Body of pancreas (tissue), 4 donors: ENCODE measurements around the gene ZNF124. TPM values are rescaled to one million over a fixed set of nuclear protein-coding genes. Genes with fewer than 3 reads are reported as not detected.

Source experiments
- ATAC-seq: fragments of 150-250 bp; one replicate; pipeline ENCODE4 v1.9.1; 2016
- DNase-seq, 4 donors: peaks; one replicate each; pipeline ENCODE4 v3.0.0-alpha.2; 2019
- H3K27ac ChIP-seq, 4 donors: fragments of 200-600 bp; sonication (generic); 1 replicate in 3 of 4; 2 replicates in 1 of 4; pipeline versions ENCODE4 v1.5.1 to v1.6.1; 2016 to 2019; ENCODE audit warnings: mild to moderate bottlenecking in 1 of 4, mixed read lengths in 1 of 4, moderate library complexity in 1 of 4
- H3K27me3 ChIP-seq, 2 donors: fragments of 200-600 bp; sonication (generic); one replicate each; pipeline ENCODE4 v1.6.0; 2016; ENCODE audit warnings: mild to moderate bottlenecking in 1 of 2
- H3K36me3 ChIP-seq, 2 donors: fragments of 200-600 bp; sonication (generic); replicated peaks in 1 of 2; 2 replicates each; pipeline ENCODE4 v1.5.1; 2016; ENCODE audit warnings: low read depth in 2 of 2; ENCODE audit not compliant: insufficient read depth in 1 of 2
- H3K4me1 ChIP-seq: fragments of 200-600 bp; sonication (generic); one replicate; pipeline ENCODE4 v1.6.0; 2016
- H3K4me3 ChIP-seq, 2 donors: fragments of 200-600 bp; sonication (generic); 1 replicate in 1 of 2; 2 replicates in 1 of 2; pipeline ENCODE4 v1.5.1; 2016 to 2019
- H3K9me3 ChIP-seq, 3 donors: fragments of 200-600 bp; sonication (generic); 1 replicate in 2 of 3; 2 replicates in 1 of 3; pipeline ENCODE4 v1.5.1; 2016
- POLR2A ChIP-seq, 3 donors: fragments of 450-650 bp; IDR thresholded peaks; one replicate each; pipeline ENCODE4 v1.6.1; 2016; ENCODE audit warnings: antibody characterized with exemption in 3 of 3, mild to moderate bottlenecking in 2 of 3
- WGBS, 2 donors: methylation state at CpG; one replicate each; pipeline ENCODE4 v1.1.5; 2017; 5-methylcytosine and 5-hydroxymethylcytosine counted together
- intact Hi-C: fragments of 100-400 bp; cut with DNase I; formaldehyde crosslinking; loops from one replicate; pipeline ENCODE4 v1.15.1; 2023
- total RNA-seq, 2 donors: library from RNA; depleted of rRNA; stranded (reverse); fragments of >200 nt; gene quantifications; one replicate each; pipeline ENCODE4 v1.1.0, GENCODE V29; 2016
- TF ChIP-seq, protein P1 (sequence below), 7 experiments: fragments of 450-650 bp in 4 of 7; fragments of 200-600 bp in 3 of 7; sonication (generic) in 3 of 7; IDR thresholded peaks; one replicate each; pipeline ENCODE4 v1.5.1; 2016 to 2019; ENCODE audit warnings: antibody characterized with exemption in 7 of 7

The ZNF124 gene
- total RNA-seq, 2 donors from 2014 or later, result 20.8 to 32.4 TPM

DNA sequence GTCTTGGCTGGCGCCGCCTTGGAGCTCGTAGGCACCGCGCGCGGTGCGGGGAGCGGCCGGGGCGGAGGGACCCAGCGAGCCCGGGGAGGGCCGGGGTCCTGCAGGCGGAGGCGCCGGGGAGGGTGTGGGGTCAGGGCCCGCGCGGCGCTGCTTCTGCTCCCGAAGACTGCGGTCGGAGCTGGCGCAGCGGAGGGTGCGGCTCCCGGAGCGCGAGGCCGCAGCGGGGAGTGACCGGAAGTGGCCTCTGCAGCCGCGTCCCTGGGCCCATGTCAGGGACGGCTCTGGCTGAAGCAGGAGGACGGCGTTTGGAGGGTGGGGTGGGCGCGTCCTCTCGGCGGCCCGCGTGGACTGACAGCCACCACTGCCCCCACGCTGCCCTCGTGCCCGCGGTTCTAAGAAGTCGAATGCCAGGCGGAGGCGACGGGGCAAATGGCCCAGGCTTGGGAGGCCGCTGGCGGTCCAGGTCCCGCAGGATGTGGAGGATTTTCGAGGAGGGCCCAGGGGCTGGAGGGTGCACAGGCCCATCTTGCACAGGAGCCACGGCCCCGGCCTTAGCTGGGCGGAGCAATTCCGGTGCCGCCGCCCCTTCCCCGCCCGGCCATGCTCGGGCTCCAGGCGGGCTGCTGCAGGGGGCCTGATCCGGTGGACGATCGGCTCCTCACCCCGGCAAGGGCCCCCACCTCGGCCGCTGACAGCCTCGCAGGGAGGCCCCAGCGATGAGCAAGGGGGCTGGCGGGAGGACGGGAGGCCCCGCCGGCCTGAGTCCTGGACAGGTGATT lies 59.9 kb downstream of the ZNF124 start:
- Histone ChIP-seq H3K4me1 (peaks cover 29% of the 10 kb centered on the region), H3K27me3 (no peaks in the 10 kb centered on the region), H3K9me3 (no peaks in the 10 kb centered on the region), H3K27ac (peak overlapping the region; percentile 70 to 90 (median 81)), H3K4me3 (peak overlapping the region; percentile 8 to 60), H3K36me3 (no peaks in the 10 kb centered on the region)
- DNase-seq (peak; percentile 64 to 73 (median 68)), ATAC-seq (peak; percentile 82)
- intact Hi-C loops, result no loop called here
- 4% methylated on average over 38 of the region's 78 CpGs; no CpG with 5 or more reads in 1 of the 2 donors for WGBS, 2 donors
- TF ChIP-seq, protein P1, sequence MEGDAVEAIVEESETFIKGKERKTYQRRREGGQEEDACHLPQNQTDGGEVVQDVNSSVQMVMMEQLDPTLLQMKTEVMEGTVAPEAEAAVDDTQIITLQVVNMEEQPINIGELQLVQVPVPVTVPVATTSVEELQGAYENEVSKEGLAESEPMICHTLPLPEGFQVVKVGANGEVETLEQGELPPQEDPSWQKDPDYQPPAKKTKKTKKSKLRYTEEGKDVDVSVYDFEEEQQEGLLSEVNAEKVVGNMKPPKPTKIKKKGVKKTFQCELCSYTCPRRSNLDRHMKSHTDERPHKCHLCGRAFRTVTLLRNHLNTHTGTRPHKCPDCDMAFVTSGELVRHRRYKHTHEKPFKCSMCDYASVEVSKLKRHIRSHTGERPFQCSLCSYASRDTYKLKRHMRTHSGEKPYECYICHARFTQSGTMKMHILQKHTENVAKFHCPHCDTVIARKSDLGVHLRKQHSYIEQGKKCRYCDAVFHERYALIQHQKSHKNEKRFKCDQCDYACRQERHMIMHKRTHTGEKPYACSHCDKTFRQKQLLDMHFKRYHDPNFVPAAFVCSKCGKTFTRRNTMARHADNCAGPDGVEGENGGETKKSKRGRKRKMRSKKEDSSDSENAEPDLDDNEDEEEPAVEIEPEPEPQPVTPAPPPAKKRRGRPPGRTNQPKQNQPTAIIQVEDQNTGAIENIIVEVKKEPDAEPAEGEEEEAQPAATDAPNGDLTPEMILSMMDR (IDR thresholded peaks at IDR 0.05), result no peak
- TF ChIP-seq POLR2A (IDR thresholded peaks at IDR 0.05), result peak; percentile 56 to 68 (median 61)

- intact Hi-C loops, result no loop called here
- ATAC-seq, result peak; percentile 41
- 1% methylated on average over 48 of the region's 62 CpGs; no CpG with 5 or more reads in 1 of the 2 donors for WGBS, 2 donors
Observed at GRCh38 chr1:247111259-247111699, 60.5 kb downstream of the ZNF124 start.

GRCh38 chr1:247110627-247111258 lies 61.1 kb downstream of the ZNF124 start:
- Histone ChIP-seq H3K4me1 (peaks cover 29% of the 10 kb centered on the region), H3K36me3 (no peaks in the 10 kb centered on the region), H3K27ac (peak overlapping the region; percentile 70 to 90 (median 81)), H3K27me3 (no peaks in the 10 kb centered on the region), H3K9me3 (no peaks in the 10 kb centered on the region), H3K4me3 (peak overlapping the region; percentile 8 to 60)
- ATAC-seq (peak; percentile 14), DNase-seq (no peak)
- 12 to 14% methylated on average over 21 to 30 of the region's 30 CpGs for WGBS, 2 donors
- no peak for TF ChIP-seq POLR2A (IDR thresholded peaks at IDR 0.05)
- TF ChIP-seq, protein P1 (IDR thresholded peaks at IDR 0.05), result no peak
- intact Hi-C loops, result no loop called here

More at GRCh38 chr1:247111259-247111699, 60.5 kb downstream of the ZNF124 start:
- DNase-seq, result peak in 1 of 4 donors; percentile 21
- TF ChIP-seq, protein P1 (IDR thresholded peaks at IDR 0.05), result no peak
- no peak for TF ChIP-seq POLR2A (IDR thresholded peaks at IDR 0.05)
- no peaks in the 10 kb centered on the region for H3K27me3 ChIP-seq
- peak overlapping the region; percentile 70 to 90 (median 81) for H3K27ac ChIP-seq
- H3K4me1 ChIP-seq, result peaks cover 29% of the 10 kb centered on the region
- peak overlapping the region; percentile 8 to 60 for H3K4me3 ChIP-seq
- H3K36me3 ChIP-seq, result no peaks in the 10 kb centered on the region
- no peaks in the 10 kb centered on the region for H3K9me3 ChIP-seq

GRCh38 chr1:247107694-247108093 lies 64.1 kb downstream of the ZNF124 start:
- no peak for DNase-seq
- Histone ChIP-seq H3K4me3 (no peak overlapping the region), H3K27me3 (no peaks in the 10 kb centered on the region), H3K27ac (no peak overlapping the region), H3K36me3 (no peaks in the 10 kb centered on the region), H3K4me1 (peaks cover 31% of the 10 kb centered on the region), H3K9me3 (no peaks in the 10 kb centered on the region)
- intact Hi-C loops, result no loop called here
- no peak for ATAC-seq
- 86 to 88% methylated on average over 7 of the region's 7 CpGs for WGBS, 2 donors
- TF ChIP-seq, protein P1 (IDR thresholded peaks at IDR 0.05), result no peak
- TF ChIP-seq POLR2A (IDR thresholded peaks at IDR 0.05), result no peak
